ENCODE measurements around the gene ANTKMT.
"Not testable (repeated sequence)": the region's sequence is repeated elsewhere in the genome, so short reads cannot be mapped to it uniquely, and the experiment has no call there.

Gene ANTKMT

GRCh38 chr16:743794-744500 is 23.0 kb downstream of the ANTKMT start:
- DNase-seq (ENCODE audit: low read depth) = no peak

- DNase-seq (ENCODE audit: low read depth) = no peak
Observed at GRCh38 chr16:745739-746138, 24.8 kb downstream of the ANTKMT start.

- no peak for DNase-seq (ENCODE audit: low read depth)
Observed at GRCh38 chr16:746637-747036, 25.7 kb downstream of the ANTKMT start.

GRCh38 chr16:747978-748746 is 27.2 kb downstream of the ANTKMT start:
- no peak for DNase-seq (ENCODE audit: low read depth)

- DNase-seq (ENCODE audit: low read depth) = no peak
Observed at GRCh38 chr16:749010-749409, 28.1 kb downstream of the ANTKMT start.

GRCh38 chr16:750485-750884 is 29.5 kb downstream of the ANTKMT start:
- DNase-seq (ENCODE audit: low read depth) = no peak

- DNase-seq (ENCODE audit: low read depth) = no peak
Observed at GRCh38 chr16:751152-752006, 30.4 kb downstream of the ANTKMT start.

- DNase-seq (ENCODE audit: low read depth) = no peak
Observed at GRCh38 chr16:752007-752312, 31.0 kb downstream of the ANTKMT start.

GRCh38 chr16:754121-754607 is 33.2 kb downstream of the ANTKMT start:
- DNase-seq (ENCODE audit: low read depth) = not testable (repeated sequence)

- no peak for DNase-seq (ENCODE audit: low read depth)
Observed at GRCh38 chr16:754656-755055, 33.7 kb downstream of the ANTKMT start.

- no peak for DNase-seq (ENCODE audit: low read depth)
Observed at GRCh38 chr16:756428-756827, 35.5 kb downstream of the ANTKMT start.

GRCh38 chr16:759110-759910 is 38.4 kb downstream of the ANTKMT start:
- DNase-seq (ENCODE audit: low read depth) = no peak

GRCh38 chr16:760065-760464 is 39.1 kb downstream of the ANTKMT start:
- DNase-seq (ENCODE audit: low read depth) = no peak

GRCh38 chr16:760545-761343 is 39.8 kb downstream of the ANTKMT start, which contains the start of gene MSLN:
TSS of gene MSLN (plus strand) at chr16:760734. CDS start at chr16:762681, 1,947 bp downstream.
- DNase-seq (ENCODE audit: low read depth) = no peak

- no peak for DNase-seq (ENCODE audit: low read depth)
Observed at GRCh38 chr16:761625-762513, 40.9 kb downstream of the ANTKMT start.

GRCh38 chr16:762595-763268 is 41.8 kb downstream of the ANTKMT start:
- no peak for DNase-seq (ENCODE audit: low read depth)

GRCh38 chr16:763369-764183 is 42.6 kb downstream of the ANTKMT start:
- DNase-seq (ENCODE audit: low read depth) = no peak

GRCh38 chr16:764184-764750 is 43.3 kb downstream of the ANTKMT start:
- no peak for DNase-seq (ENCODE audit: low read depth)
